HEK293 (cell line): ENCODE data around the gene LBX2.

Experiments used
- ELK4 ChIP-seq: IDR thresholded peaks from 2 replicates; pipeline ENCODE4 v1.6.1; 2011; ENCODE audit warnings: mild to moderate bottlenecking, low read depth, low read length, borderline replicate concordance
- GLIS1 ChIP-seq: fragments of 450-650 bp; formaldehyde crosslinking; IDR thresholded peaks from 2 replicates; pipeline ENCODE4 v1.5.1; 2016; ENCODE audit warnings: missing biosample characterization, missing genetic modification characterization
- HOXC10 ChIP-seq: sonication (generic); formaldehyde crosslinking; IDR thresholded peaks from 2 replicates; pipeline ENCODE4 v1.8.1; 2023; ENCODE audit warnings: mild to moderate bottlenecking, missing genetic modification reagents
- PBX3 ChIP-seq: sonication (generic); formaldehyde crosslinking; IDR thresholded peaks from 2 replicates; pipeline ENCODE4 v1.8.1; 2022; ENCODE audit warnings: mild to moderate bottlenecking, moderate library complexity, missing genetic modification reagents
- PRDM1 ChIP-seq: fragments of 450-650 bp; formaldehyde crosslinking; IDR thresholded peaks from 2 replicates; pipeline ENCODE4; 2016; ENCODE audit warnings: missing biosample characterization, missing genetic modification characterization
- SP7 ChIP-seq: fragments of 450-650 bp; formaldehyde crosslinking; IDR thresholded peaks from 2 replicates; pipeline ENCODE4 v1.5.1; 2016; ENCODE audit warnings: missing biosample characterization, missing genetic modification characterization
- YY1 ChIP-seq: fragments of 450-650 bp; formaldehyde crosslinking; IDR thresholded peaks from 2 replicates; pipeline ENCODE4 v1.5.1; 2018; ENCODE audit warnings: missing biosample characterization, missing genetic modification characterization
- YY2 ChIP-seq: fragments of 450-650 bp; formaldehyde crosslinking; IDR thresholded peaks from 2 replicates; pipeline ENCODE4 v1.5.1; 2016; ENCODE audit warnings: missing biosample characterization, missing genetic modification characterization
- ZBTB44 ChIP-seq: fragments of 450-650 bp; IDR thresholded peaks from 2 replicates; pipeline ENCODE4 v1.5.1; 2018; ENCODE audit warnings: missing biosample characterization, mild to moderate bottlenecking, missing genetic modification characterization
- ZFHX2 ChIP-seq: fragments of 450-650 bp; formaldehyde crosslinking; conservative IDR thresholded peaks from 2 replicates; pipeline ENCODE4 v1.5.1; 2016; ENCODE audit warnings: missing biosample characterization, missing genetic modification characterization
- ZFP41 ChIP-seq: fragments of 450-650 bp; formaldehyde crosslinking; IDR thresholded peaks from 2 replicates; pipeline ENCODE4 v1.5.1; 2016; ENCODE audit warnings: missing biosample characterization, missing genetic modification characterization, borderline replicate concordance
- ZNF133 ChIP-seq: fragments of 450-650 bp; formaldehyde crosslinking; IDR thresholded peaks from 2 replicates; pipeline ENCODE4 v1.5.1; 2016; ENCODE audit warnings: missing biosample characterization, missing genetic modification characterization
- ZNF18 ChIP-seq: fragments of 450-650 bp; formaldehyde crosslinking; IDR thresholded peaks from 2 replicates; pipeline ENCODE4 v1.5.1; 2016; ENCODE audit warnings: missing biosample characterization, missing genetic modification characterization
- ZNF202 ChIP-seq: fragments of 450-650 bp; formaldehyde crosslinking; IDR thresholded peaks from 2 replicates; pipeline ENCODE4 v1.5.1; 2016; ENCODE audit warnings: missing biosample characterization, missing genetic modification characterization, borderline replicate concordance
- ZNF214 ChIP-seq: fragments of 450-650 bp; formaldehyde crosslinking; IDR thresholded peaks from 2 replicates; pipeline ENCODE4 v1.5.1; 2017; ENCODE audit warnings: missing biosample characterization, mild to moderate bottlenecking, missing genetic modification characterization, borderline replicate concordance
- ZNF23 ChIP-seq: fragments of 450-650 bp; formaldehyde crosslinking; IDR thresholded peaks from 2 replicates; pipeline ENCODE4 v1.5.1; 2016; ENCODE audit warnings: missing biosample characterization, missing genetic modification characterization, borderline replicate concordance
- ZNF239 ChIP-seq: fragments of 450-650 bp; formaldehyde crosslinking; IDR thresholded peaks from 2 replicates; pipeline ENCODE4 v1.5.1; 2016; ENCODE audit warnings: missing biosample characterization, missing genetic modification characterization
- ZNF341 ChIP-seq: fragments of 450-650 bp; formaldehyde crosslinking; IDR thresholded peaks from 2 replicates; pipeline ENCODE4; 2016; ENCODE audit warnings: low read depth, missing biosample characterization, missing genetic modification characterization
- ZNF350 ChIP-seq: fragments of 450-650 bp; formaldehyde crosslinking; IDR thresholded peaks from 2 replicates; pipeline ENCODE4 v1.5.0; 2017; ENCODE audit warnings: missing biosample characterization, mild to moderate bottlenecking, missing genetic modification characterization
- ZNF423 ChIP-seq: fragments of 450-650 bp; formaldehyde crosslinking; IDR thresholded peaks from 2 replicates; pipeline ENCODE4 v1.5.1; 2016; ENCODE audit warnings: missing biosample characterization, missing genetic modification characterization
- ZNF555 ChIP-seq: fragments of 450-650 bp; formaldehyde crosslinking; conservative IDR thresholded peaks from 2 replicates; pipeline ENCODE4 v1.5.1; 2017; ENCODE audit warnings: missing biosample characterization, mild to moderate bottlenecking, missing genetic modification characterization, inconsistent platforms
- ZNF558 ChIP-seq: fragments of 450-650 bp; formaldehyde crosslinking; IDR thresholded peaks from 2 replicates; pipeline ENCODE4 v1.5.1; 2016; ENCODE audit warnings: missing biosample characterization, missing genetic modification characterization
- ZNF580 ChIP-seq: fragments of 450-650 bp; formaldehyde crosslinking; IDR thresholded peaks from 2 replicates; pipeline ENCODE4 v1.5.1; 2016; ENCODE audit warnings: missing biosample characterization, missing genetic modification characterization
- ZNF596 ChIP-seq: fragments of 450-650 bp; IDR thresholded peaks from 2 replicates; pipeline ENCODE4 v1.5.0; 2018; ENCODE audit warnings: missing biosample characterization, mild to moderate bottlenecking, missing genetic modification characterization, moderate library complexity
- ZNF610 ChIP-seq: fragments of 450-650 bp; formaldehyde crosslinking; IDR thresholded peaks from 2 replicates; pipeline ENCODE4 v1.5.1; 2016; ENCODE audit warnings: missing biosample characterization, missing genetic modification characterization, borderline replicate concordance
- ZNF621 ChIP-seq: fragments of 450-650 bp; formaldehyde crosslinking; IDR thresholded peaks from 2 replicates; pipeline ENCODE4 v1.5.1; 2017; ENCODE audit warnings: missing biosample characterization, missing genetic modification characterization
- ZNF623 ChIP-seq: fragments of 450-650 bp; formaldehyde crosslinking; IDR thresholded peaks from 2 replicates; pipeline ENCODE4 v1.5.1; 2016; ENCODE audit warnings: missing biosample characterization, missing genetic modification characterization
- ZNF629 ChIP-seq: fragments of 450-650 bp; formaldehyde crosslinking; IDR thresholded peaks from 2 replicates; pipeline ENCODE4 v1.5.1; 2017; ENCODE audit warnings: missing biosample characterization, missing genetic modification characterization
- ZNF76 ChIP-seq: fragments of 450-650 bp; formaldehyde crosslinking; IDR thresholded peaks from 2 replicates; pipeline ENCODE4; 2016; ENCODE audit warnings: low read depth, missing biosample characterization, missing genetic modification characterization, borderline replicate concordance
- ZNF777 ChIP-seq: fragments of 450-650 bp; formaldehyde crosslinking; IDR thresholded peaks from 2 replicates; pipeline ENCODE4 v1.5.1; 2017; ENCODE audit warnings: missing biosample characterization, missing genetic modification characterization, borderline replicate concordance
- ZNF792 ChIP-seq: fragments of 450-650 bp; formaldehyde crosslinking; IDR thresholded peaks from 2 replicates; pipeline ENCODE4 v1.5.1; 2016; ENCODE audit warnings: missing biosample characterization, missing genetic modification characterization
- ZNF837 ChIP-seq: fragments of 450-650 bp; formaldehyde crosslinking; IDR thresholded peaks from 2 replicates; pipeline ENCODE4 v1.5.1; 2016; ENCODE audit warnings: missing biosample characterization, missing genetic modification characterization
- ZSCAN4 ChIP-seq: fragments of 450-650 bp; formaldehyde crosslinking; IDR thresholded peaks from 2 replicates; pipeline ENCODE4 v1.5.1; 2017; ENCODE audit warnings: missing biosample characterization, missing genetic modification characterization
- ZXDB ChIP-seq: fragments of 450-650 bp; formaldehyde crosslinking; IDR thresholded peaks from 2 replicates; pipeline ENCODE4 v1.5.1; 2016; ENCODE audit warnings: missing biosample characterization, missing genetic modification characterization

The LBX2 gene

GRCh38 chr2:74472086-74472944 is 27.1 kb downstream of the LBX2 start, which contains the start of gene MRPL53 (continued):
- TF ChIP-seq ZNF23 (tag by site-specific recombination): no peak
- TF ChIP-seq ZXDB (tag by site-specific recombination): peak; percentile 74
- peak; percentile 3; the same call in 1 of the 2 replicates for TF ChIP-seq ZBTB44 (tag by site-specific recombination)
- peak; percentile 89 for TF ChIP-seq ZNF341 (tag by site-specific recombination)
- TF ChIP-seq YY2 (tag by site-specific recombination): peak; percentile 96
- peak; percentile 38; the same call in 1 of the 2 replicates for TF ChIP-seq ZNF610 (tag by site-specific recombination)
- no peak for TF ChIP-seq ZFP41
- no peak for TF ChIP-seq ZNF350 (tag by site-specific recombination)
- peak; percentile 82 for TF ChIP-seq ZNF837 (tag by site-specific recombination)
- no peak for TF ChIP-seq ZNF133
- TF ChIP-seq GLIS1 (tag by site-specific recombination): 0 out of 2 replicates have a peak, but pooled peaks have one; percentile 8
- no peak for TF ChIP-seq ZNF555 (tag by site-specific recombination)
- peak; percentile 39; the same call in 1 of the 2 replicates for TF ChIP-seq ZSCAN4 (tag by site-specific recombination)
- TF ChIP-seq PBX3 (CRISPR knock-in tag): peak; percentile 96
- TF ChIP-seq ZNF558 (tag by site-specific recombination): no peak
- peak; percentile 29; the same call in 1 of the 2 replicates for TF ChIP-seq ZFHX2 (tag by site-specific recombination)
- no peak for TF ChIP-seq ZNF239 (tag by site-specific recombination)
- no peak for TF ChIP-seq ZNF202
- TF ChIP-seq ZNF596 (tag by site-specific recombination): no peak
- TF ChIP-seq ZNF621 (tag by site-specific recombination): no peak
- TF ChIP-seq ZNF580: peak; percentile 66; the same call in 1 of the 2 replicates
- no peak for TF ChIP-seq ZNF623 (tag by site-specific recombination)
- TF ChIP-seq ZNF423: no peak
- TF ChIP-seq ZNF18: no peak
- TF ChIP-seq ZNF792: no peak
- TF ChIP-seq ELK4: peak; percentile 59
- peak; percentile 85 for TF ChIP-seq ZNF629 (tag by site-specific recombination)
- TF ChIP-seq YY1 (tag by site-specific recombination): peak; percentile 93
- TF ChIP-seq SP7 (tag by site-specific recombination): peak; percentile 45; the same call in 1 of the 2 replicates
- TF ChIP-seq ZNF76 (tag by site-specific recombination): peak; percentile 78
- TF ChIP-seq HOXC10 (CRISPR knock-in tag): 0 out of 2 replicates have a peak, but pooled peaks have one; percentile 59
- TF ChIP-seq ZNF214 (tag by site-specific recombination): no peak
- 0 out of 2 replicates have a peak, but pooled peaks have one; percentile 41 for TF ChIP-seq ZNF777
- TF ChIP-seq PRDM1: no peak
